Vagina (tissue), 2 donors: ENCODE results near the gene PEMT.

ENCODE experiments used
- CTCF ChIP-seq, 3 experiments: fragments of 450-650 bp in 2 of 3; fragments of 200-600 bp in 1 of 3; sonication (generic) in 1 of 3; IDR thresholded peaks; one replicate each; pipeline ENCODE4 v1.5.1; 2017 to 2019; ENCODE audit warnings: antibody characterized with exemption in 3 of 3, mild to moderate bottlenecking in 2 of 3, moderate library complexity in 2 of 3
- POLR2A ChIP-seq, 2 donors: fragments of 450-650 bp; IDR thresholded peaks; one replicate each; pipeline ENCODE4 v1.6.1; 2017; ENCODE audit warnings: antibody characterized with exemption in 2 of 2, mild to moderate bottlenecking in 2 of 2, moderate library complexity in 2 of 2
- POLR2AphosphoS5 ChIP-seq, 2 donors: sonication (generic); formaldehyde crosslinking; IDR thresholded peaks; one replicate each; pipeline ENCODE4 v1.9.0; 2017; ENCODE audit warnings: antibody characterized with exemption in 2 of 2, mild to moderate bottlenecking in 2 of 2, low read depth in 1 of 2; ENCODE audit not compliant: insufficient read depth in 1 of 2

GRCh38 chr17:17502741-17503565 lies 88.6 kb downstream of the PEMT start:
- TF ChIP-seq CTCF (IDR thresholded peaks at IDR 0.05), result no peak
- no peak for TF ChIP-seq POLR2AphosphoS5 (IDR thresholded peaks at IDR 0.05; ENCODE audit: insufficient read depth in 1 of 2, low read depth in 1 of 2)
- no peak for TF ChIP-seq POLR2A (IDR thresholded peaks at IDR 0.05)
